SK-N-SH treated with all-trans-retinoic acid at 6 μM for 48 hours (cell line): ENCODE results near the gene MRPL33.
A peak's percentile ranks its signal among the peaks of the same experiment; 100 is the strongest.
"Not testable (repeated sequence)": the region's sequence is repeated elsewhere in the genome, so short reads cannot be mapped to it uniquely, and the experiment has no call there.

ENCODE experiments used
- ATAC-seq: fragments of 200-7000 bp; cut with Tn5 transposase; 3 replicates; pipeline ENCODE4 v1.9.1; 2020; ENCODE audit warnings: mild to moderate bottlenecking, moderate library complexity
- ARNTL ChIP-seq: fragments of 450-650 bp; formaldehyde crosslinking; IDR thresholded peaks from 2 replicates; pipeline ENCODE4 v1.5.0; 2020; ENCODE audit warnings: low read depth, mild to moderate bottlenecking, moderate library complexity, borderline replicate concordance
- BACH2 ChIP-seq: fragments of 250-450 bp; sonication (Bioruptor Pico); IDR thresholded peaks from 2 replicates; pipeline ENCODE4 v1.9.0; 2021; ENCODE audit warnings: mild to moderate bottlenecking, borderline replicate concordance
- CSDC2 ChIP-seq: fragments of 250-450 bp; sonication (Bioruptor Pico); IDR thresholded peaks from 2 replicates; pipeline ENCODE4 v1.5.0; 2020; ENCODE audit warnings: mild to moderate bottlenecking, moderate library complexity
- ESRRG ChIP-seq: fragments of 250-450 bp; sonication (Bioruptor Pico); IDR thresholded peaks from 2 replicates; pipeline ENCODE4 v1.6.1; 2021; ENCODE audit warnings: mild to moderate bottlenecking
- ISL1 ChIP-seq: fragments of 250-450 bp; sonication (Bioruptor Pico); IDR thresholded peaks from 2 replicates; pipeline ENCODE4 v2.1.2; 2022; ENCODE audit warnings: mild to moderate bottlenecking, moderate library complexity
- OSR1 ChIP-seq: fragments of 250-450 bp; sonication (Bioruptor Pico); IDR thresholded peaks from 2 replicates; pipeline ENCODE4 v1.8.0; 2022; ENCODE audit warnings: moderate library complexity, mild to moderate bottlenecking, inconsistent platforms
- RARB ChIP-seq: fragments of 250-450 bp; sonication (Bioruptor Pico); IDR thresholded peaks from 2 replicates; pipeline ENCODE4 v1.8.0; 2021; ENCODE audit warnings: mild to moderate bottlenecking, moderate library complexity
- TOX ChIP-seq: fragments of 250-450 bp; sonication (Bioruptor Pico); IDR thresholded peaks from 2 replicates; pipeline ENCODE4 v1.8.0; 2021; ENCODE audit warnings: mild to moderate bottlenecking, moderate library complexity, borderline replicate concordance
- ZC3H10 ChIP-seq: fragments of 250-450 bp; sonication (Bioruptor Pico); IDR thresholded peaks from 2 replicates; pipeline ENCODE4 v1.5.1; 2021; ENCODE audit warnings: mild to moderate bottlenecking, moderate library complexity
- ZFP3 ChIP-seq: fragments of 250-450 bp; sonication (Bioruptor Pico); IDR thresholded peaks from 2 replicates; pipeline ENCODE4 v1.5.0; 2020; ENCODE audit warnings: mild to moderate bottlenecking, moderate library complexity
- ZNF565 ChIP-seq: fragments of 450-650 bp; formaldehyde crosslinking; conservative IDR thresholded peaks from 2 replicates; pipeline ENCODE4 v1.5.0; 2020; ENCODE audit warnings: low read depth, mild to moderate bottlenecking, moderate library complexity
- ZNF70 ChIP-seq: fragments of 450-650 bp; formaldehyde crosslinking; IDR thresholded peaks from 2 replicates; pipeline ENCODE4 v1.5.0; 2020; ENCODE audit warnings: mild to moderate bottlenecking, moderate library complexity
- ZNF8 ChIP-seq: fragments of 450-650 bp; formaldehyde crosslinking; IDR thresholded peaks from 2 replicates; pipeline ENCODE4 v1.5.0; 2020; ENCODE audit warnings: mild to moderate bottlenecking, moderate library complexity
- TF ChIP-seq, protein P1 (sequence below): fragments of 250-450 bp; sonication (Bioruptor Pico); IDR thresholded peaks from 2 replicates; pipeline ENCODE4 v1.8.0; 2021; ENCODE audit warnings: low read depth, mild to moderate bottlenecking, moderate library complexity, borderline replicate concordance
- TF ChIP-seq, protein P2 (sequence below): fragments of 250-450 bp; sonication (Bioruptor Pico); IDR thresholded peaks from 2 replicates; pipeline ENCODE4 v1.5.0; 2020; ENCODE audit warnings: mild to moderate bottlenecking, moderate library complexity
- TF ChIP-seq, protein P3 (sequence below): fragments of 250-450 bp; sonication (Bioruptor Pico); IDR thresholded peaks from 2 replicates; pipeline ENCODE4 v1.8.0; 2020; ENCODE audit warnings: mild to moderate bottlenecking, moderate library complexity, borderline replicate concordance

MRPL33 gene

DNA sequence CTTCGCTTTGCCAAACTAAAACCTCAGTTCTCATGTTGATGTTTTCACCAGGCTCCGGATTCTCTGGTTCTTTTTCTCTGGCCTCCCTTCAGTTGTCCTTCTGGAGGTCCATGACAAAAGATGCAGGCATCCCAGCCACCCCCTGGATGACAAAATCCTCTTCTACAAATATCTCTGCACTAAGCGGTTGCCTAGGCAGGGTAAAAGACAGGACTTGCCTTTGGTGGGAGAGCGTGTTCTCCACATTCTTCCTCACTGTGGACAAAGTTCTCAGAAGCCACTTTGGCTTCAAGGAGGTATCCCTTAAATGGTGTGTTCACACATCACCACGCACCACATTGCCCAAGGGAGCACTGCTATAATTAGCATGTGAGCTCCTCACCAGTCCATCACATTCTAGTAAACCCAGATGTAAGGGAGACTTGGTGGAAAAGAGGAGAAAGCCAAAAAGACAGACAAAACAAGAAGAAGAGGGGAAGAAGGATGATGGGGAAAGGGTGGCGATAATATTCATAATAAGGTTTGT is 23.6 kb upstream of the MRPL33 start:
- no peak for TF ChIP-seq TOX (CRISPR knock-in tag)
- no peak for TF ChIP-seq ZNF565
- no peak for TF ChIP-seq ZNF70
- TF ChIP-seq ESRRG (CRISPR knock-in tag), result no peak
- TF ChIP-seq ZC3H10 (CRISPR knock-in tag), result no peak
- no peak for TF ChIP-seq ARNTL
- TF ChIP-seq ZFP3, result no peak
- TF ChIP-seq, all 23 proteins: peak for 0
- ATAC-seq, result no peak

DNA sequence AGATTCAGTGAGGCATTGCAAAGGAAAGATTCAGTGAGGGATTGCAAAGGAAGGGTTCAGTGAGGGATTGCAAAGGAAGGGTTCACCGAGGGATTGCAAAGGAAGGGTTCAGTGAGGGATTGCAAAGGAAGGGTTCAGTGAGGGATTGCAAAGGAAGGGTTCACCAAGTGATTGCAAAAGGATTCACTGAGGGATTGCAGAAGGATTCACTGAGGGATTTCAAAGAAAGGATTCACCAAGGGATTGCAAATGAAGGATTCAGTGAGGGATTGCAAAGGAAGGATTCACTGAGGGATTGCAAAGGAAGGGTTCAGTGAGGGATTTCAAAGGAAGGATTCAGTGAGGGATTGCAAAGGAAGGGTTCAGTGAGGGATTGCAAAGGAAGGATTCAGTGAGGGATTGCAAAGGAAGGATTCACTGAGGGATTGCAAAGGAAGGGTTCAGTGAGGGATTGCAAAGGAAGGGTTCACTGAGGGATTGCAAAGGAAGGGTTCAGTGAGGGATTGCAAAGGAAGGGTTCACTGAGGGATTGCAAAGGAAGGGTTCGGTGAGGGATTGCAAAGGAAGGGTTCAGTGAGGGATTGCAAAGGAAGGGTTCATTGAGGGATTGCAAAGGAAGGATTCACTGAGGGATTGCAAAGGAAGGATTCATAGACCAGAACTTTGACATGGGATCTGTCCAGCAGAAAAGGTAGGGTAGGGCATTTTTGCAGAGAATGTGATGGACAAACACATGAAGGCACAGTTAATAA is 22.5 kb upstream of the MRPL33 start:
- not testable (repeated sequence) for ATAC-seq

DNA sequence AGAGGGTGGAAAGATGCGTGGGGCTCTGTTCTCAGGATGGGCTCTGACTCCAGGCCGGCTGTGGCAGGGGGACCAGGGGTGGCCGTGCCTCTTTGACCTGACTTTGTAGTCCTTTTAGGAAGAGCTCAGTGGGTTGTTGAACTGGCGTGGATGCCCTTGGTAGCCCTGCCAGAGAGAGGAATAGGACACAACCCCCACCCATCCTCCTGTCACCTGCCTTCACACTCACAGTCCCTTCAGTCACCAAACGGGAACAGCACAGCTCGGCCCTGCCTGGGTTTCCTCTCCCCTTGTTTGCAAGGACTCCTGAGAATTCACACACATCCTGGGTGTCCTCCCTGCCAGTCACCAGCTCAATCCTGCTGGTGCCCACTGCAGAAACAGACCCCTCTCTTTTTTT is 20.1 kb upstream of the MRPL33 start:
- TF ChIP-seq, protein P1, sequence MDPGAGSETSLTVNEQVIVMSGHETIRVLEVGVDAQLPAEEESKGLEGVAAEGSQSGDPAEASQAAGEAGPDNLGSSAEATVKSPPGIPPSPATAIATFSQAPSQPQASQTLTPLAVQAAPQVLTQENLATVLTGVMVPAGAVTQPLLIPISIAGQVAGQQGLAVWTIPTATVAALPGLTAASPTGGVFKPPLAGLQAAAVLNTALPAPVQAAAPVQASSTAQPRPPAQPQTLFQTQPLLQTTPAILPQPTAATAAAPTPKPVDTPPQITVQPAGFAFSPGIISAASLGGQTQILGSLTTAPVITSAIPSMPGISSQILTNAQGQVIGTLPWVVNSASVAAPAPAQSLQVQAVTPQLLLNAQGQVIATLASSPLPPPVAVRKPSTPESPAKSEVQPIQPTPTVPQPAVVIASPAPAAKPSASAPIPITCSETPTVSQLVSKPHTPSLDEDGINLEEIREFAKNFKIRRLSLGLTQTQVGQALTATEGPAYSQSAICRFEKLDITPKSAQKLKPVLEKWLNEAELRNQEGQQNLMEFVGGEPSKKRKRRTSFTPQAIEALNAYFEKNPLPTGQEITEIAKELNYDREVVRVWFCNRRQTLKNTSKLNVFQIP (CRISPR knock-in tag), result no peak
- TF ChIP-seq, protein P2, sequence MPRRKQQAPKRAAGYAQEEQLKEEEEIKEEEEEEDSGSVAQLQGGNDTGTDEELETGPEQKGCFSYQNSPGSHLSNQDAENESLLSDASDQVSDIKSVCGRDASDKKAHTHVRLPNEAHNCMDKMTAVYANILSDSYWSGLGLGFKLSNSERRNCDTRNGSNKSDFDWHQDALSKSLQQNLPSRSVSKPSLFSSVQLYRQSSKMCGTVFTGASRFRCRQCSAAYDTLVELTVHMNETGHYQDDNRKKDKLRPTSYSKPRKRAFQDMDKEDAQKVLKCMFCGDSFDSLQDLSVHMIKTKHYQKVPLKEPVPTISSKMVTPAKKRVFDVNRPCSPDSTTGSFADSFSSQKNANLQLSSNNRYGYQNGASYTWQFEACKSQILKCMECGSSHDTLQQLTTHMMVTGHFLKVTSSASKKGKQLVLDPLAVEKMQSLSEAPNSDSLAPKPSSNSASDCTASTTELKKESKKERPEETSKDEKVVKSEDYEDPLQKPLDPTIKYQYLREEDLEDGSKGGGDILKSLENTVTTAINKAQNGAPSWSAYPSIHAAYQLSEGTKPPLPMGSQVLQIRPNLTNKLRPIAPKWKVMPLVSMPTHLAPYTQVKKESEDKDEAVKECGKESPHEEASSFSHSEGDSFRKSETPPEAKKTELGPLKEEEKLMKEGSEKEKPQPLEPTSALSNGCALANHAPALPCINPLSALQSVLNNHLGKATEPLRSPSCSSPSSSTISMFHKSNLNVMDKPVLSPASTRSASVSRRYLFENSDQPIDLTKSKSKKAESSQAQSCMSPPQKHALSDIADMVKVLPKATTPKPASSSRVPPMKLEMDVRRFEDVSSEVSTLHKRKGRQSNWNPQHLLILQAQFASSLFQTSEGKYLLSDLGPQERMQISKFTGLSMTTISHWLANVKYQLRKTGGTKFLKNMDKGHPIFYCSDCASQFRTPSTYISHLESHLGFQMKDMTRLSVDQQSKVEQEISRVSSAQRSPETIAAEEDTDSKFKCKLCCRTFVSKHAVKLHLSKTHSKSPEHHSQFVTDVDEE (CRISPR knock-in tag), result no peak
- TF ChIP-seq ZNF8, result no peak
- no peak for TF ChIP-seq ESRRG (CRISPR knock-in tag)
- no peak for TF ChIP-seq ISL1 (CRISPR knock-in tag)
- no peak for TF ChIP-seq OSR1 (CRISPR knock-in tag)
- TF ChIP-seq RARB, result no peak
- TF ChIP-seq BACH2 (CRISPR knock-in tag), result no peak
- no peak for TF ChIP-seq ZC3H10 (CRISPR knock-in tag)
- no peak for ATAC-seq

DNA sequence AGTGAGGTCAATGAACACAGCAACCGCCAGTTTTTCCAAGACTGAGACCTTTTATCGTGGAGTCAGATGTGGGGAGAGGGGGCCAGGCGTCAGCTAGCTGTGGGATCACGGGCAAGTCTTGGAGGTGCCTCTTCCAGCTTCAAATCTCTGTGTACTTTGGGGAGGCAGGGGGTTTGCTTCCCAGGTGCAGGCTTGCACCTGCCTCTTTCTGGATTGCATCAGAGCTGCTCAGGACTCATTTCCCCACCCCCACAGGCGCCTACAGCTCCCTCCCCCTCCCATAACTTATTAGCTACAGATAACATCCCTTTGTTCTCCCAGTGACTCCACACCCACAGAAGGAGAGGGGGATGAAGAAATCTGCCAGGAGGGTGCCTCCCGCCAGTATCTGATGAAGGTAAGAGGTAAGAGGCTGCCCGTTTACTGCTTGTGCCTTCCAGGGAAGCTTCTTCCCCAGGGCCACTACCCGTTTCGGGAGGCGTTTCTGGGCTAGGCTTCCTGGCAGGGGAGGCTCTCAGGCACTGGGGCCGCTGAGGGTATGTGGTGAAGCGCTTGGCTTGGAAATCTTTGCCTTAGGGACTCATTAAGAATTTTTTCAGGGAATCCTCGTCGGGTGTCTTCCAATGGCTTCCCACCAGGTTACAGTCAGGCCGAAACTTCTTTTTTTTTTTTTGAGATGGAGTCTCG is 18.8 kb upstream of the MRPL33 start:
- TF ChIP-seq ZNF8 (no peak), ISL1 (CRISPR knock-in tag) (no peak), CSDC2 (no peak), ZNF565 (no peak), ZFP3 (no peak), ESRRG (CRISPR knock-in tag) (no peak)
- no peak for ATAC-seq

DNA sequence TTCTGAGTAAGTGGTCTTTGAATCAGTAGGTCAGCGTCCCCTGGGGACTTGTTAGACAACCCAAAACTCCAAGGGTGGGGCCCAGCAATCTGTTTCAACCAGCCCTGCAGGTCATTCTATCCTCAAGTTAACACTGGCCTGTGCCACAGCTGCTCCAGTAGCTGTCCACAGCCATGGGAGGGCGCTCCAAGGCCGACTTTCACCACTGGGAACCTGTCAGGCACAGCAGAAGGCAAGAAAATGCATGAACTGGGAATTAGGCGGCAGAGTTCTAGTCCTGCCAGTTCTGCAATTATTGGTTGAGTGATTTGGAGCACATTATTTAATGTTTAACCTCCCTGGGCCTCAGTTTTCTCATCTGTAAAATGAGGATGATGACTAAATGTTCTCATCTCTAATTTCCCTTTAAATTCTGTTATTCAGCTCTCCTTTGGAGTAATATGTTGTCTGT is 17.4 kb upstream of the MRPL33 start:
- ATAC-seq, result peak; percentile 100
- TF ChIP-seq ZFP3, result 0 out of 2 replicates have a peak, but pooled peaks have one; percentile 13
- TF ChIP-seq, protein P1 (CRISPR knock-in tag), result peak; percentile 84; the same call in 1 of the 2 replicates
- TF ChIP-seq, protein P2 (CRISPR knock-in tag), result 0 out of 2 replicates have a peak, but pooled peaks have one; percentile 16
- peak; percentile 36; the same call in 1 of the 2 replicates for TF ChIP-seq ZNF70
- TF ChIP-seq, protein P3, sequence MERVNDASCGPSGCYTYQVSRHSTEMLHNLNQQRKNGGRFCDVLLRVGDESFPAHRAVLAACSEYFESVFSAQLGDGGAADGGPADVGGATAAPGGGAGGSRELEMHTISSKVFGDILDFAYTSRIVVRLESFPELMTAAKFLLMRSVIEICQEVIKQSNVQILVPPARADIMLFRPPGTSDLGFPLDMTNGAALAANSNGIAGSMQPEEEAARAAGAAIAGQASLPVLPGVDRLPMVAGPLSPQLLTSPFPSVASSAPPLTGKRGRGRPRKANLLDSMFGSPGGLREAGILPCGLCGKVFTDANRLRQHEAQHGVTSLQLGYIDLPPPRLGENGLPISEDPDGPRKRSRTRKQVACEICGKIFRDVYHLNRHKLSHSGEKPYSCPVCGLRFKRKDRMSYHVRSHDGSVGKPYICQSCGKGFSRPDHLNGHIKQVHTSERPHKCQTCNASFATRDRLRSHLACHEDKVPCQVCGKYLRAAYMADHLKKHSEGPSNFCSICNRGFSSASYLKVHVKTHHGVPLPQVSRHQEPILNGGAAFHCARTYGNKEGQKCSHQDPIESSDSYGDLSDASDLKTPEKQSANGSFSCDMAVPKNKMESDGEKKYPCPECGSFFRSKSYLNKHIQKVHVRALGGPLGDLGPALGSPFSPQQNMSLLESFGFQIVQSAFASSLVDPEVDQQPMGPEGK (CRISPR knock-in tag), result no peak
- TF ChIP-seq, all 23 proteins: peak for 4
